Right atrium auricular region (tissue), 2 donors: ENCODE measurements around the gene TMIE. TPM values are rescaled to one million over a fixed set of nuclear protein-coding genes. Genes with fewer than 3 reads are reported as not detected.

Source experiments
- DNase-seq: peaks from one replicate; pipeline ENCODE4 v3.0.0-alpha.2; 2019; ENCODE audit warnings: low spot score
- H3K27ac ChIP-seq, 2 donors: fragments of 200-600 bp; sonication (generic); 1 replicate in 1 of 2; 2 replicates in 1 of 2; pipeline ENCODE4 v1.5.1; 2016 to 2019
- H3K27me3 ChIP-seq, 2 donors: fragments of 200-600 bp; sonication (generic); one replicate each; pipeline versions ENCODE4 v1.5.1 to v1.6.0; 2017 to 2019
- H3K36me3 ChIP-seq: fragments of 200-600 bp; sonication (generic); one replicate; pipeline ENCODE4 v1.5.1; 2016
- H3K4me1 ChIP-seq, 2 donors: fragments of 200-600 bp; sonication (generic); one replicate each; pipeline versions ENCODE4 v1.5.1 to v1.6.0; 2017 to 2019
- H3K4me3 ChIP-seq, 2 donors: fragments of 200-600 bp; sonication (generic); 1 replicate in 1 of 2; 2 replicates in 1 of 2; pipeline ENCODE4 v1.5.1; 2017 to 2019; ENCODE audit warnings: mild to moderate bottlenecking in 1 of 2, moderate library complexity in 1 of 2
- H3K9me3 ChIP-seq, 2 donors: fragments of 200-600 bp; sonication (generic); one replicate each; pipeline ENCODE4 v1.5.1; 2019
- CTCF ChIP-seq, 2 donors: fragments of 200-600 bp; sonication (generic); IDR thresholded peaks; one replicate each; pipeline ENCODE4 v1.5.1; 2019; ENCODE audit warnings: antibody characterized with exemption in 2 of 2
- total RNA-seq, 2 donors: library from RNA; depleted of rRNA; stranded (reverse); fragments of >200 nt; gene quantifications; one replicate each; pipeline ENCODE4 v1.1.0, GENCODE V29; 2016

The TMIE gene
- total RNA-seq, 2 donors from 2014 or later = not detected

DNA sequence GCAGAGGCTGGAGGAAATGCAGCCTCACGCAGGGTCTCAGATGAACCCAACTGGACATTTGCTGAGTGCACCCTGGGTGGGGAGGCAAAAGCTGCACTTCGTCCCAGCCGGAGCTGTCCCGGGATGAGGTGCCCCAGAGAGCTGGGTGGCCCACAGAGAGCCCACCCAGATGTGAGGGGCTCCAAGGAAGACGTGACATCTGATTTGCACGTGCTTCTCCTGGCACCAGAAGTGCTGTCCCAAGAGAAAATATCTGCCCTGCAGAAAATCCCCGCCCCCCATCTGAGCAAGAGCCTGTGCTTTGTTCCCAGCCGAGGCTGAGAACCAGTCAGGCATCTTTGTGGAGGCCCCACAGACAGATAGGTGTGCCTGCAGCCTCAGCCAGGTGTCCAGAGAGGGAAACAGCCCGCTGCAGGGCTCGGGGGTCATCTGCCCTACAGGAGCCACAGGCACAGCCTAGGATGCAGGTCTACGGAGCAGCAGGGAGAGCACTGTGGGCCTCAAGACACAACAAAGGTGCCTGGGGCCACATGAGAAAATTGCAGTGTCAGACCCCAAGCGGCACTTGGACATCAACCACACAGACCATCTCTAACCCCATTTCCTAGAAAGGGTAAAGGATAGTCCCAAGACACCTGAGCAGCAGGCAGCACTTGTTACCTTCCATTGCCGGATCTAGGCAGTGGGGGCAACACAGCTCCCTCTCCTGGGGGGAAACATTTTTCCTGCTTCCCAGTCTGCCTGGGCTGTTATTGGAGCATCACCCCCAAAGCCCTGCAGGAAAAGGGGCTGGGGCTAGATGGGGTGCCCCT, 5.8 kb downstream of the TMIE start:
- H3K4me3 ChIP-seq = no peak overlapping the region
- DNase-seq = no peak
- H3K36me3 ChIP-seq = no peaks in the 10 kb centered on the region
- no peak overlapping the region for H3K27ac ChIP-seq
- H3K9me3 ChIP-seq = no peaks in the 10 kb centered on the region
- H3K27me3 ChIP-seq = no peaks in the 10 kb centered on the region
- TF ChIP-seq CTCF (IDR thresholded peaks at IDR 0.05) = no peak
- peaks cover 0 to 3% of the 10 kb centered on the region in 2 donors for H3K4me1 ChIP-seq

- H3K27me3 ChIP-seq = no peaks in the 10 kb centered on the region
- no peak for TF ChIP-seq CTCF (IDR thresholded peaks at IDR 0.05)
- no peaks in the 10 kb centered on the region for H3K36me3 ChIP-seq
- no peaks in the 10 kb centered on the region for H3K9me3 ChIP-seq
- H3K4me1 ChIP-seq = no peaks in the 10 kb centered on the region
- no peak overlapping the region for H3K27ac ChIP-seq
- no peak for DNase-seq
- H3K4me3 ChIP-seq = no peak overlapping the region
These were observed 6.4 kb downstream of the TMIE start for GRCh38 chr3:46707601-46708011.

GRCh38 chr3:46708401-46709156, 7.4 kb downstream of the TMIE start:
- H3K9me3 ChIP-seq = no peaks in the 10 kb centered on the region
- H3K4me1 ChIP-seq = no peaks in the 10 kb centered on the region
- TF ChIP-seq CTCF (IDR thresholded peaks at IDR 0.05) = no peak
- H3K27me3 ChIP-seq = no peaks in the 10 kb centered on the region
- no peaks in the 10 kb centered on the region for H3K36me3 ChIP-seq
- H3K4me3 ChIP-seq = no peak overlapping the region
- H3K27ac ChIP-seq = no peak overlapping the region
- no peak for DNase-seq

- H3K36me3 ChIP-seq = no peaks in the 10 kb centered on the region
- H3K27ac ChIP-seq = no peak overlapping the region
- H3K27me3 ChIP-seq = no peaks in the 10 kb centered on the region
- no peaks in the 10 kb centered on the region for H3K4me1 ChIP-seq
- TF ChIP-seq CTCF (IDR thresholded peaks at IDR 0.05) = no peak
- no peak for DNase-seq
- H3K9me3 ChIP-seq = no peaks in the 10 kb centered on the region
- no peak overlapping the region for H3K4me3 ChIP-seq
These were observed 8.0 kb downstream of the TMIE start for GRCh38 chr3:46709157-46709654.

- no peak overlapping the region for H3K27ac ChIP-seq
- H3K4me1 ChIP-seq = no peaks in the 10 kb centered on the region
- DNase-seq = no peak
- H3K4me3 ChIP-seq = no peak overlapping the region
- H3K9me3 ChIP-seq = no peaks in the 10 kb centered on the region
- no peak for TF ChIP-seq CTCF (IDR thresholded peaks at IDR 0.05)
- H3K27me3 ChIP-seq = no peaks in the 10 kb centered on the region
- no peaks in the 10 kb centered on the region for H3K36me3 ChIP-seq
These were observed 8.5 kb downstream of the TMIE start for GRCh38 chr3:46709721-46710120.
